GM21526 (cell line): ENCODE results near the gene LYST.

ENCODE experiments used
- ATAC-seq: cut with Tn5 transposase; IDR thresholded peaks from one replicate; pipeline ENCODE4 v1.9.1; 2021; ENCODE audit warnings: moderate library complexity; ENCODE audit not compliant: unreplicated experiment, low FRiP score

LYST gene

DNA sequence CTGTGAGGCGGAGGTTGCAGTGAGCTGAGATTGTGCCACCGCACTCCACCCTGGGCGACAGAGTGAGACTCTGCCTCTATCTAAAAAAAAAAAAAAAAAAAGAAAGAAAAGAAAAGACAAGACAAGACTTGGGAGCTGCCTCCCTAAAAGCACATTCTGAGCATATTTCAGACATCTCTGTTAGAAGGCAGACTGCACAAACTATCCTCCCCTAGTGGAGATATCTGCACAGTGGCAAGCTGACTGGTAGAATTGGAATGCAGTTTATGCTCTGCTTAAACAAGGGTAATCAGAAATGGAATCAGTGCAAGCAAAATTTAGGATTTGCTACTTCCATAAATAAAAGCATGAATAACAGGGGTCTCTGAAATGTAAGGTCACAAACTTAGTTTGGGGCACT lies 248.9 kb downstream of the LYST start:
- ATAC-seq, result no peak

DNA sequence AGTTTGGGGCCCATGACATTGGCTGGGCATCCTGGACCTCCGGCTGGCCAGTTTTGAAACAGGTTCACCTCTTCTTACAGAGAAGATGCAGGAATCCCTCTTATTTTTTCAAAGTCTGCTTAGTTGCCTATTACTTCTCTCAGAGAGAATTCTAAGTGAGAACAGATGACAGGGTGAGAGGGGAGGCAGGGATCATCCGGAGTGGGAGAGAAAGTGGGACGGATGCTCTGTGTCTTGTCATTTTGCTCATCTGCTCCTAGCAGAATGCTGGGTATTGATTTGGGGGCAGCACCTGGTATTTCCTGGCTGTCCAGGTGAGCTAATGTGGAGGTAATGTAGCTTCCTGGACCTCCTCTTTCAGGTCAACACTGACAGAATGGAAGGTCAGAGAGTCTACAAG lies 249.6 kb downstream of the LYST start:
- ATAC-seq, result no peak

DNA sequence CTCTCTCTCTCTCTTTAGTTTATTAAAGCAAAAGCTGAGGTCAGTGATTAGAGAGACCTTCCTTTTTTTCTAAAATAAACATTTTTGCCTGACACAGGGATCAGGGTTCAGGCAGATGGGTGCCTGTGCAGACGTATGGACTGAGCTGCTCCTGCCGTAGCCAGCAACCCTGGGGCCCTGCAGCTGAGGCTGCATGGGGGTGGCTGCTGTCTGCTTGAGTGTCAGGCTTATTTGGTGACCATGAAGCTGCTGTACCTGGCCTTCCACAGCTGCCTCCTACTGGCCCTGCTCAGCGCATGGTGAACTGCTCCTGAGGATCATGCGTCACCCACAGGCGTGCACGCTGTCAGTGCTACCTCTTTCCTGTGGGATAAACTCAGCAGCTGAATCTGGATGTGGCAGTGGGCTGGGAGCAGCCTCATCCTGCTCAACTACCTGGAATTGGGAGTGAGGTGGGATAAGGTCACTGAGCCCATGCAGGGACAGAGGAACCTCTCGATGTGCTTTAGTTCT lies 252.2 kb downstream of the LYST start:
- ATAC-seq, result no peak

DNA sequence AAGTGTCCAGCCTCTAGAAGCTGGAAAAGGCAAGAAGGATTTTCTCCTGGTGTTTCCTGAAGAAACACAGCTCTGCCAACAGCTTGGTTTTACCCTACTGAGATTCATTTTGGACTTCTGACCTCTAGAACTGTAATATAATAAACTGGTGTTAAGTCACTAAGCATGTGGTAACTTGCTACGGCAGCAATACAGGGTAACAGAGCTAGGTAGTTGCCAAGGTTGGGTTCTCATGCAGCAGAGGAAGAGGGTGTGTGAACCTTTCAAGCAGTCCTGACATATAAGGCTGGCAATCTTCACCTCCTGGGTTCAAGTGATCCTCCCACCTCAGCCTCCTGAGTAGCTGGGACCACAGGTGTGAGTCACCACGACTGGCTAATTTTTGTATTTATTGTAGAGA lies 253.1 kb downstream of the LYST start:
- no peak for ATAC-seq

DNA sequence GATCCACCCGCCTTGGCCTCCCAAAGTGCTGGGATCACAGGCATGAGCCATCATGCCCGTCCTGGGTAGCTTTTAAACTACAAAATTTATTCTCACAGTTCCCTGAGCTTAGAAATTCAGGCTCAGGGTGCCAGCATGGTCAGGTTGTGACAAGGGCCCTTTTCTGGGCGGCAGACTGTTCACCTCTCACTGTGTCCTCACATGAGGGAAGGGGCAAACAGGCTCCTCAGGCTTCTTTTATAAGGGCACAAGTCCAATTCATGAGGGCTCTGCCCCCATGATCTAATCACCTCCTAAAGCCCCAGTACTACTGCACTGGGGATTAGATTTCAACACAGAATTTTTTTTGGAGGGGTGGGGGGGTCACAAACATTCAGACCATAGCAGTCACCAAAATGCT lies 253.9 kb downstream of the LYST start:
- ATAC-seq, result no peak
